H4 (cell line): ENCODE data around the gene MAGT1. TPM values are rescaled to one million over a fixed set of nuclear protein-coding genes. Genes with fewer than 3 reads are reported as not detected.
A peak's percentile ranks its signal among the peaks of the same experiment; 100 is the strongest.
"Not testable (repeated sequence)": the region's sequence is repeated elsewhere in the genome, so short reads cannot be mapped to it uniquely, and the experiment has no call there.

Experiments
- DNase-seq: peaks from one replicate; pipeline ENCODE4 v3.0.0-alpha.2; 2015; ENCODE audit warnings: low spot score
- total RNA-seq: library from RNA; depleted of rRNA; stranded (reverse); fragments of >200 nt; shearing (Covaris generic); gene quantifications from 2 replicates; pipeline ENCODE4 v1.2.3, GENCODE V29; 2014; rRNA removed

MAGT1 gene
- total RNA-seq, 1 experiment from 2014 or later, result 117 TPM

DNA sequence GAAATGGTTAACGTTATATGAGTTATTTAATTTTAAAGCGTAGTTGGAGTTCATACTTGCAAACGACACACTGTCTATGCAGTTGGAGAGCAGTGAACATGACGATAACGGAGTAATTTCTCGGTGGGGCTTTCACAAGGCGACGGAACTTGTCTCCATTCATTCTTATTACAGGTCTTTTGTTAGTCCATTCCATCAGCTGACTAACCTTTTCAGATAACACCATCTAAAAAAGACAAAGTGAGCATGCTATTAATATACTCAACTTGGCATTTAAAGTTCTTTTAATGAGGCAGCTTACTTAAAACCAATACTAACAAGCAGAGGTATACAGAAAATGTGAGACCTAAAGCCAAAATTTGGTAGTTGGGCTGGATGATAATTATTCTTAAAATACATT is 19.9 kb downstream of the MAGT1 start:
- DNase-seq, result no peak

DNA sequence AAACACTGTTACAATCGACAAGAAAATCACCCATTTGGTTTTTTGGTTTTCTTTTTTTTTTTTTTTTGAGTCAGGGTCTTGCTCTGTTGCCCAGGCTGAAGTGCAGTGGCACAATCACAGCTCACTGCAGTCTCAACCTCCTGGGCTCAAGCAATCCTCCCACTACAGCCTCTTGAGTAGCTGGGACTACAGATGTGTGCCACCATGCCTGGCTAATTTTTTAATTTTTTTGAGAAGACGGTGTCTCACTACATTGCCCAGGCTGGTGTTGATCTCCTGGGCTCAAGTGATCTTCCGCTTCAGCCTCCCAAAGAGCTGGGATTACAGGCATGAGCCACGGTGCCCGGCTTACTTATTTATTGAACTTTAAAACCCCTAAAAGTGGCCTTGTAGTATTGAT is 63.7 kb downstream of the MAGT1 start:
- DNase-seq, result not testable (repeated sequence)

DNA sequence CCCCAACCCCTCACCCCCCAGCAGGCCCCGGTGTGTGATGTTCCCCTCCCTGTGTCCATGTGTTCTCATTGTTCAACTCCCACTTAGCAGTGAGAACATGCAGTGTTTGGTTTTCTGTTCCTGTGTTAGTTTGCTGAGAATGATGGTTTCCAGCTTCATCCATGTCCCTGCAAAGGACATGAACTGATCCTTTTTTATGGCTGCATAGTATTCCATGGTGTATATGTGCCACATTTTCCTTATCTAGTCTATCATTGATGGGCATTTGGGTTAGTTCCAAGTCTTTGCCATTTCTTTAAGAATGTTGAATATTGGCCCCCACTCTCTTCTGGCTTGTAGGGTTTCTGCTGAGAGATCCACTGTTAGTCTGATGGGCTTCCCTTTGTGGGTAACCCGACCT is 73.2 kb downstream of the MAGT1 start:
- DNase-seq, result not testable (repeated sequence)

GRCh38 chrX:77820091-77820727 is 75.0 kb downstream of the MAGT1 start:
- DNase-seq, result no peak

DNA sequence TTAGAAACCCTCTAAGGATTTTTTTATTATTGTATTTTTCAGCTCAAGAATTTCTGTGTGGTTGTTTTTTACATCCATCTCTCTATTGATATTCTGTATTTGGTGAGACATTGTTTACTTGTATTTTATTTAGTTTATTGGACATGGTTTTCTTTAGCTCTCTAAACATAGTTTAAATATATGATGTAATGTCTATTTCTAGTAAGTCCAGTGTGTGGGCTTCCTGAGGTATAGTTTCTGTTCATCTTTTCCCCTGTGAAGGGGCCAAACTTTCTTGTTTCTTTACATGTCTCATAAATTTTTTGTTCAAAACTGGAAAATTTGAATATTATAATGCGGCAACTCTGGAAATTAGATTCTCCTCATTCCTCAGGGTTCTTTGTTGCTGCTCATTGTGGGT is 81.0 kb downstream of the MAGT1 start:
- DNase-seq, result no peak

GRCh38 chrX:77802201-77802600 is 93.0 kb downstream of the MAGT1 start:
- no peak for DNase-seq

DNA sequence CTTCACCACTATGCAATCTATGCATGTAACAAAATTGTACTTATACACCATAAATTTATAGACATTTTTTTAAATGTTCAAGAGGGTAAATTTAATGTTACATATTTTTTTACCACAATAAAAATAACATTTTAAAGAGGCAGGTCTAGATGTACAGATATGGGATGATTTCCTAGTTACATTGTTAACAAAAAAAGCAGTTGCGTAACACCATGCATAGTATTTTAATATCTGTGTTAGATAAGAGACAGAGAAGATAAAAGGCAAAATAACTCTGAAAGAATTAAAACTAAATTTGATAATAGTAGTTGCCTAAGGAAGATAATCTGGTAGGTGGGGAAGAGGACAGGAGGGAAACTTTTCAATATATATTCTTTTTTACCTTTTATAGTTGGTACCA is 100.1 kb downstream of the MAGT1 start:
- no peak for DNase-seq

- DNase-seq, result no peak
Observed at GRCh38 chrX:77793946-77794345, 101.3 kb downstream of the MAGT1 start.

GRCh38 chrX:77788050-77788449 is 107.2 kb downstream of the MAGT1 start:
- DNase-seq, result peak; percentile 59

DNA sequence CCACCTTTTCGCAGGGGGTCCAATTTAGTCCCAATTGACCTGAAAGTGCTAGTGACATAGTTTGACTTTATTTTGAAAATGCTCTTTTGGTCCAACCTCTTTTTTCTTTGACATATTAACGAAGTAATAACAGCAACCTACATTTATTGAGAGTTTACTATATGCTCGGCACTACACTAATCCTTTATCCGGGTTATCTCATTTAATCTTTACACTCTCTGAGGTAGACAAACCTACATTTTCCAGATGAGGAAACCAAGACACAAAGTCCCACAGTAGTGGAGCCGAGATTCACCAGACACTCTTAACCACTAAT is 108.9 kb downstream of the MAGT1 start:
- no peak for DNase-seq

GRCh38 chrX:77785486-77786364 is 109.5 kb downstream of the MAGT1 start, which contains the start of gene ATRX:
Gene ATRX (minus strand): TSS chrX:77786216. CDS start chrX:77786001, 215 bp downstream.
- peak; percentile 84 for DNase-seq

DNA sequence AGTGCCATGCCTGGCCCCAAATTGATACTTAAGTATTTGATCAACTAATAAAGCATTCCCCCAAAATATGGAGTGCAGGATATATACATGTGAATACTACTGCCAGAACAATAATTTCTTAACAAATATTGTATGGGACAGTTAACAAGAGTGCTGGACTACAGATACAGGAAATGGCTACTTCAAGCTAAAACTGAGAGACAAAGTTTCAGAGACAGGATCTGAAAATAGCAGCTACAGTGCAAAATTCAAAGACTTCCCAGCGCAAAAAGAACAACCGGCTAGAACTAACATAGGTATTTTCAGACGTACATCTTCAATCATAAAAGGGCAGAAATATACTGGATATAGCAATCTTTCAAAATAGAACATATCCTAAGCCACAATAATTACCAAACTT is 115.5 kb downstream of the MAGT1 start:
- DNase-seq, result no peak

- no peak for DNase-seq
Observed at GRCh38 chrX:77776659-77777058, 118.6 kb downstream of the MAGT1 start.

Other genes starting within 250 kb of the MAGT1 start
- gene ATRX, start 109.2 kb downstream of the MAGT1 start, total RNA-seq, result 42.5 and 85.2 TPM in 2 replicates
- gene COX7B, start 4.0 kb upstream of the MAGT1 start, total RNA-seq, result 763 and 1,021 TPM in 2 replicates
- 10.2 and 13.7 TPM in 2 replicates for gene ATP7A, start 15.3 kb upstream of the MAGT1 start, total RNA-seq
- not detected in 2 replicates for gene PGAM4, start 74.2 kb upstream of the MAGT1 start, total RNA-seq
- gene PGK1, start 208.8 kb upstream of the MAGT1 start, total RNA-seq, result 569 and 625 TPM in 2 replicates
- 54.8 and 81.2 TPM in 2 replicates for gene TAF9B, start 244.2 kb upstream of the MAGT1 start, total RNA-seq